ENCODE measurements around the gene ADPRHL1.
"Not testable (repeated sequence)": the region's sequence is repeated elsewhere in the genome, so short reads cannot be mapped to it uniquely, and the experiment has no call there.

ADPRHL1 gene

DNA sequence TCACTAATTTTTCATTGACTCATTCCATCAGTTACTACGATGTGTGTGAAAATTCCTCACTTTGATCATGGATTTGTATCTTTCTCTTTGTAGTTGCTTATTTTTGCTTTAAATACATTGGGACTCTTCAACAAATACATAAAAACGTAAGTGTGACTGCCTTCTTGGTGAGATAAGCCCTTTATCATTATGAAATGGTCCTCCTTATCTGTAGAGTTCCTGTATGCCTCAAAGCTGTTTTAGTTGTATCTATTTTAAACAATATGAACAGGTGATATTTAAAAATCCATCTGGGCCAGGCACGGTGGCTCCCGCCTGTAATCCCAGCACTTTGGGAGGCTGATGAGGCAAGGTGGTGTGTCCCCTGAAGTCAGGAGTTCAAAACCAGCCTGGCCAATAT, 25.9 kb upstream of the ADPRHL1 start:
- DNase-seq (ENCODE audit: low read depth, low spot score), result no peak

DNA sequence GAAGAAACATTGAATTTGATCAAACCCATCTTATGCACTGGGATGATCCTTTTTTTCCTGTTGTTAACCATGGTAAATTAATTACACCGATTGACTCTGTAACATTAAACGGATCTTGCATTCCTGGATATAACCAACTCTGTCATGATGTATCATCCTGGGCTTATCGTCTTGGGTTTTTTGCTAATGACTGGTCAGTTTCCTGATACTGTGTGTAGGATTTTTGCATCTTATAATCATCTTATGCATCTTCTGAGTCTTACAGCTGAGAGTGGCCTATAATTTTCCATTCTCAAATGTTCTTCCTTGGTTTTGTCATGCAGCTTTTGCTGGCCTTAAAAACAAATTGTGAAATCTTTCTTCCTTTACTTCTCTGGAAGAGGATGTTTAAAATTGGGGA, 24.4 kb upstream of the ADPRHL1 start:
- DNase-seq (ENCODE audit: low read depth, low spot score), result no peak

DNA sequence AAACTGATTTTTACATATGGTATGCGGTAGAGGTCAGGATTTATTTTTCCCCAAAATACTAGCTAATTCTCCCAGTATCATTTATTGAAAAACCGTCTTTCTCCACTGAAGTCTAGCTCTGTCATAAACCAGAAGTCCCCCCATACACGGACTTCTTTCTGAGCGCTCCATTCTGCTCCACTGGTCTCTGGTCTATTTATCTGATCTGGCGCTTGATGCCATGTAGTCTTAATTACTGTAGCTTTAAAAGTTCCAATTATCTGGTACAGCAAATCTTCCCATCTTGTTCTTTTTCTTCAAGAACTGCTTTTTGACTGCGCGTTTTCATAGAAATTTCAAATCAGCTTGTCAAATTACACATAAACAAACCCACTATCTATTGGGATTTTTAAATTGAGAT, 23.5 kb upstream of the ADPRHL1 start:
- DNase-seq (ENCODE audit: low read depth, low spot score), result no peak

DNA sequence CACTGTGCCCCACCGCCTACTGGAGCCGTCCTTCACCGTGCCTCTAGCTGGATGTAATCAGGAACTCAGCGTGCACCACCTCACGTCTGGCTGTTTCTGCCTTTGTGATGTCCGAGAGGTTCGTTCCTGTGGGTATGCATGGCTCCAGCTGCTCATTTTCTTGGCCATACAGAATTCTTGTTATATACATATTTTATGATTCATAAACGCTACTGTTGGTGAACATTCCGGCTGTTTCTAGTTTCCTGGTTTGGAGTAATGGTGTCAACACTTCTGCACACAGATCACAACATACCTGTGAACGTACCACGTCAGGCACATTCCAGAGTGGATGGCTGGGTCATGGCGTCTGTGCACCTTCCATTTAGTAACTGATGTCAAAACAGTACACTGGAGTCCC, 22.6 kb upstream of the ADPRHL1 start:
- DNase-seq (ENCODE audit: low read depth, low spot score), result no peak

DNA sequence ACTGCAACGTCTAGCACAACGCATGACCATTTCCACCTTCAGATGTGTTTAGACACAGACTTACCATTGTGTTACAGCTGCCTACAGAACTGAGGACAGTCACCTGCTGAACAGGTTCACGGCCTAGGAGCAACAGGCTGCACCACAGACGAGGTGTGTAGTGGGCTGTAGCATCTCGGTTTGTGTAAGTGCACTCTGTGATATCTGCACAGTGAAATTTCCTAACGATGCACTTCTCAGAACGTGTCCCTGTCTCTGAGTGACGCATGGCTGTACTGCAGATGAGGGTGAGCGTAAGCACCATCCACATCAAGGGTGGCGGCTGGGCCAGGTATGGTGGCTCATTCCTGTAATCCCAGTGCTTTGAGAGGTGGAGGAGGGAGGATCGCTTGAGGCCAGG, 22.0 kb upstream of the ADPRHL1 start:
- no peak for DNase-seq (ENCODE audit: low read depth, low spot score)

DNA sequence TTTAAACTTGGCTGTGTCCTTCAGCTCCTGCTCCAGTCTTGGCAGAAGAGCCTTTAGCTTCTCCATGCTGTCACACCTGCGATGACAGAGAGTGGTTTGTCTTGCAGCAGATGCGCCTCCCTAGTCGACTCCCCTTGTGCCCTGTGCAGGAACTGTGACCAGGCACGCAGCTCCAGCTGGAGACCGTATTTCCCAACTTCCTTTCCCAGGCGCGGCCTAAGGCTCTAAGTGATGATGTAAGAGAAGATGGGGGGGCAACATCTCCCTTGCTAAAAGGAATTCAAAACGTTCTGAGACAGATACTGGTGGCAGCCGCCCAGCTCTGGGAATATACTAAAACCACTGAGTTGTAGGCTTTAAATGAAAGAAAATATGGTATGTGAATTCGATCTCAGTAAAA, 20.9 kb upstream of the ADPRHL1 start:
- DNase-seq (ENCODE audit: low read depth, low spot score), result no peak

DNA sequence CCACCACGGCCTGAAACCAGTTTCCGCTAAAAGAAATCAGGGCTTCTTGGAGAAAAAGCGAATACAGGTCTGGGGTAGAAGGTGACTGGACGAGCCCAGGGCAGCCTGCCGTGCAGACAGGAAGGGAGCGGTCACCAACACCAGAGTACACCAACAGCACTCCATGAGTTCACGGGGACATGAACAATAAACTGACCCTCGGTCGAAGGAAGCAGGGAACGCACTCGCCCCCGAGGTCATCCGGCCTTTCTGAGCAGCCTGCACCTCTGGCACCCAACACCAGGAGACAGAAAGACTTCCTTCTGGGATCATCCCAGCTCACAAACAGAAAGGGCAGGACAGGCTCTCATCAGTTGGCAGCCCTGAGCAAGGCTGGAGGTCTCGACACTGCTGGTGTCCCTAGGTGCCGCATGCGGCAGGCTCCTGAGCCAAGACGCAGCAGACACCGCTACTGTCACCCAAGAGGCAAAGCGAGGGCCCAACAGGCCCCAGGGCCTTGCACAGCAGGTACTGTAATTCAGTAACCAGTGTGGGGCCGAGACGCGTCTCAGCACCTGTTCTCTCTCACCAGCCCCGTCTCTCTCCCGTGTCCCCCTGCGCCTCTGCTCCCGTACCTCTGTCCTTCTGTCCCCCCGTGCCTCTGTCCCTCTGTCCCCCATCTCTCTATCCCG, 19.2 kb upstream of the ADPRHL1 start:
- no peak for DNase-seq (ENCODE audit: low read depth, low spot score)

DNA sequence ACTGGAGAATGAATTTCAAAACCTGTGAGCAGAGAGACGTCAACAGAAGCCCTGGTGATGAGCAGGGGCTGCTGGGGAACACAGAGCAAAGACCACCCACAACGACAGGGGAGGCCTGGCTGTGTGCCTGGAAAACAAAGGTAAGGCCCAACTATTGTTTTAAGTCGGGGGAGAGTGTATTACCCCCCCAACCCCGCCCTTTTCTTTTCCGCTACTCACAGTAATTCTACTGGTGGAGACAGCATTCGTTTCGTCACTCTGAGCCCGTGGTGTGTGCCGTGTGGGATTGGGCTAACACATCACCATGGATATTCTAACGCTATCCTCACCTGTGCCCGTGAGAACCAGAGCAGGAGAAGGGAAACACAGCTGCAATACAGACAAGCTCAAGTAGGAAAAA, 18.6 kb upstream of the ADPRHL1 start:
- DNase-seq (ENCODE audit: low read depth, low spot score), result no peak

DNA sequence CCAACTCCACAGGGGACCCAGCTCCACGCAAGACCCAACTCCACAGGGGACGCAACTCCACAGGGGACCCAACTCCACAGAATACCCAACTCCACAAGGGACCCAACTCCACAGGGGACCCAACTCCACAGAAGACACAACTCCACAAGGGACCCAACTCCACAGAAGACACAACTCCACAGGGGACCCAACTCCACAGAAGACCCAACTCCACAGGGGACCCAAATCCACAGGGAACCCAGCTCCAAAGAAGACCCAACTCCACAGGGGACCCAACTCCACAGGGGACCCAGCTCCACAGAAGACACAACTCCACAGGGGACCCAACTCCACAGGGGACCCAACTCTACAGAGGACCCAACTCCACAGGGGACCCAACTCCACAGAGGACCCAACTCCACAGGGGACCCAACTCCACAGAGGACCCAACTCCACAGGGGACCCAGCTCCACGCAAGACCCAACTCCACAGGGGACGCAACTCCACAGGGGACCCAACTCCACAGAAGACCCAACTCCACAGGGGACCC, 17.4 kb upstream of the ADPRHL1 start:
- not testable (repeated sequence) for DNase-seq (ENCODE audit: low read depth, low spot score)

DNA sequence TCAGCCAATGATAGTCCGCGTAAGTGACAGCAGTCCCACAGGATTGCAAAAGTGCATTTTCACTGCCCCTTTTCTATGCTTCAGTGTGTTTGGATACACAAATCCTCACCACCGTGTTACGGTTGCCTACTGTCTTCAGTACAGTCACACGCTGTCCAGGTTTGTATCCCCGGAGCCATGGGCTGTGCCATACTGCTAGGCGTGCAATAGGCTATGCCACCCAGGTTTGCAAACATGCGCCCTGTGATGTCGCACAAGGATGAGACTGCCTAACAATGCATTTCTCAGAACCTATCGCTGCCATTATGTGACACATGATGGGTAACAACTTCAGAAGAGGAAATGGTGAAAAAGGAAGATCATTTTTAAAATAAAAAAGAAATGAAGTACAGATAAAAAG, 16.8 kb upstream of the ADPRHL1 start:
- no peak for DNase-seq (ENCODE audit: low read depth, low spot score)

DNA sequence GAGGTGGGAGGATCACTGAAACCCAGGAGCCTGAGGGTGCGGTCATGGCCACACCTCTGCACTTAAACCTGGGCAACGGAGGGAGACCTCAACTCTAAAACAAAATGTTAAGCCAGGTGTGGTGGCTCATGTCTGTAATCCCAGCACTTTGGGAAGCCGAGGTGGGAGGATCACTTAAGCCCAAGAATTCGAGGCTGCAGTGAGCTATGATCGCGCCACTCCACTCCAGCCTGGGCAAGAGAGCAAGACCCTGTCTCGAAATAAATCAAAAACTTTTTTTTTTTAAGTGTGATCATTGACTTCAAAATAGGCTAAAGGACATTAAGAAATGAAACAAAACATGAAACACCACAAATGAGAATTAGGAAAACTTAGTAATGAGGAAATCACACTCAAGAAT, 16.3 kb upstream of the ADPRHL1 start:
- DNase-seq (ENCODE audit: low read depth, low spot score), result no peak

DNA sequence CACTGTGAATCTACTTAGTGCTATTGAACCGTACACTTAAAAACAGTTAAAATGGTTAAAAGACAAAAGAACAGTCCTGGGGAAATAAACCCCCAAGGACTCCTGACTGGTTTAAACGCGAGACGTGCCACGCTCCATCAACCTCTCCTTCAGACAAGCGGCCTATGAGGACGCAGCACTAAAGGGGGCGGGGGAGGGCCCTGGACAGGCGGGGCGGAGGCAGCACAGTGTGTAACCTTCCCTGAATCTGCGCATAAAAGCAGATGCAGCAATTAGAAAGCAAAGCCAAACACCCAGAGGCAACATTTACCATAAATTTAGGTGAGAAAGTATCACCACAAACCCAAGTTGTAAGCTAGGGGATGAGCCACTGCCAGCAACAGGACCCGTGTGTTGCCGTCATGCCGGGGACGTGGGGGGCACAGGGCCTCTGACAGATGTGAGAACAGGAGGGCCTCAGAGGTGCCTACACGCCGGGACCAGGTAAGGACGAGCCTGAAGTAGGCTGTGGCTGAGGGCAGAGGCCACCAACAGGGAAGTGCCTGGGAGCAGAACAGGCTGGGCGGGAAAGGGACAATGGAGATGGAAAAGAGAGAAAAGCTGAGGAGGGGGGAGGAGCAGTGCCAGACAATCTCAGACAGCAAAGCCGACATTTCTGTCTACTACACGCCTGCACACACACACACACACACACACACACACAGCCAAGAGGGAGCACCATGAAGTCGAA, 15.3 kb upstream of the ADPRHL1 start:
- no peak for DNase-seq (ENCODE audit: low read depth, low spot score)

DNA sequence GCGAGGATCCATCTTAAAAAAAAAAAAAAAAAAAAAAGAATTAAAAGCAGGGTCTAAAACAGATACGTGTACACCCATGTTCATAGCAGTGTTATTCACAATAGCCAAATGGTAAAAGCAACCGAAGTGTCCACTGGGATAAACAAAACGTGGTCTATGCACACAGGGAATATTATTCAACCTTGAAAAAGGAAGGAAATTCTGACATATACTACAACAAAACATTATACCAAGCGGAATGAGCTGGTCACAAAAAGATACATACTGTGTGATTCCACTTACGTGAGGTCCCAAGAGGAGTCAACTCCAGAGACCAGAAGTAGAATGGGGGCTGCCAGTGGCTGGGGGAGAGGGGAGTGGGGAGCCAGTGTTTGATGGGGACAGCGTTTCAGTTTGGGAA, 14.7 kb upstream of the ADPRHL1 start:
- DNase-seq (ENCODE audit: low read depth, low spot score), result no peak

DNA sequence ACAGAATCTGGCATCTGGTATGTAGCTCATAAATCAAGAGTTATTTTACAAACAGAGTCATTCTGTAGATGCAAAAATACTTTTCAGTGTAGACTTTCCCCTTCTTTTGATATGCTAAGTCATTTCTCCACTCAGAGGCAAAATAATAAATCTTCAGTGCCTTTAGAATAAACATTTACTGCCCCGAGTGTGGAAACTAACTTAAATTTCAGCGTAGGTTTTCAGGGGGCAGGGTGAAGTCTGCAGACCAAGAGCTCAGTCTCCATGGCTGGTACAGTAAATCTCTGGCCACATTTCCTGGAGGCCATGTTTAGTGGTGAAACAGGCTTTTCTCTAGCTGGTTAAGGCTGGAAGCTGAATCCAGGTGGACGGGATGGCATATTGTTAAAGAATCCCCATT, 13.1 kb upstream of the ADPRHL1 start:
- DNase-seq (ENCODE audit: low read depth, low spot score), result no peak

DNA sequence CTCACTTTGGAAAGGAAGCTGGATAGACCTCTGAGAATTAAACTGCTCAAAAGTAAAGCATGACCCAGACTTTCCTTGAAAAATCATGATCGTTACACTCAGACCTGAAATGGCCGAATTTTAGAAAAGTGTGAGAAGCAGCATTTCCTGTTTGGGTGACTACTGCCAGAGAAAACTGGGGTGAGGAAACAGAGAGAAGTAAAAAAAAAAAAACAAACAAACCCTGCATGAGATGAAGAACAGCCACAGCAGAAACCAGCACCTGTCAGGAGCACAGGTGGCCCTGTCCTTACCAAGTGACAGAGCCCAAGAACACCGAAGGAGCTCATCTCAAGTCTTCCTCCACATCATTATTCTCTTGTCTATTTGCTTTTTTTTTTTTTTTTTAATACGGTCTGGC, 12.0 kb upstream of the ADPRHL1 start:
- no peak for DNase-seq (ENCODE audit: low read depth, low spot score)

DNA sequence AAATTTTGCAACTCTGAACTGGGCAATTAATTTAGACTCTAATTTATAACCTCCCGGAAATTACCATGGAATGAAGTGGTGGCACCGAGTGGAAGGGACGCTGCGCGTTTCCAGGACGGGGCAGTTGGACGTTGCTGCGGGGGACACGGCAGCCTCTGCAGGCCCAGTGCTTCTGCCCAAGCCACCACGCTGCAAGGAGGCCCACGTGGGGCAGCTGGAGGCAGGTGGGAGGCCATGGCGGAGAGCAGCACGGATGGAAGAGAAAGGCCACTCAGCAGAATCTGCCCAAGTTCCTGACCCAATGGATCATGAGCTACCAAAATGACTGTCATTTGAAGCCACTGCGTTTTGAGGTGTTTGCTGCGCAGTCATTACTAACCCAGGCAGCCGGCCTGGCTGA, 11.2 kb upstream of the ADPRHL1 start:
- no peak for DNase-seq (ENCODE audit: low read depth, low spot score)

DNA sequence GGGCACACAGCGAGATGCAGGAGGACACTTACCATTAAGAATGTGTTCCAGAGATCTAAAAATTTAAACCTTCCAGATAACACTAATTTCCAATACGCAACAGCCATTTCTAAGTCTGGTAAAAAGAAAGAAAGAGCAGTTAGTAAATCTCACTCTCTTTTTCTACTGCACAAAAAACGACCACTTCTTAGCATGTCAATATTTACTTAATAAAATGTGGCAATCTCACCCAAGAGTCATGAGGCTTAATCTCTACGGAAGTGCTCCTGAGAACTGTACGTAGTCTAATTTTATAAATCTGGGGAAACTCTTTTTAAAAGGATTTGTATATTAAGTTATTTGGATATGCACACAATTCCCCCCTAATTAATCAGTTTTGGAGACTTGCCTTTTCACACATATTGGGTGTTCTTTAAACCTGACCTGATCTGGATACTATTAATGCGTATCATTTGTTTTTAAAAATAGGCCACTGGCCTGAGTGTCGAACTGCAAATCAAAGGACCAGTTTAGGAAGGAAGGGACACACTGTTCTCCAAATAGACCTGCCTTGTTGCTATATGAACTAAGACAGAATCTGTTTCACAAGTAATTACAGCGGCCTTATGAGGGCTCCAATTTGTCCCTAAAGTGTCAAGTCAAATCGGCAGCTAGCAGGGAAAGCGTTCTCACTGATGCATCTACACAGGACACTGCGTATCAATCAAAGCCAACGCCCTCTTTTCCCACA, 7.9 kb upstream of the ADPRHL1 start:
- DNase-seq (ENCODE audit: low read depth, low spot score), result no peak

DNA sequence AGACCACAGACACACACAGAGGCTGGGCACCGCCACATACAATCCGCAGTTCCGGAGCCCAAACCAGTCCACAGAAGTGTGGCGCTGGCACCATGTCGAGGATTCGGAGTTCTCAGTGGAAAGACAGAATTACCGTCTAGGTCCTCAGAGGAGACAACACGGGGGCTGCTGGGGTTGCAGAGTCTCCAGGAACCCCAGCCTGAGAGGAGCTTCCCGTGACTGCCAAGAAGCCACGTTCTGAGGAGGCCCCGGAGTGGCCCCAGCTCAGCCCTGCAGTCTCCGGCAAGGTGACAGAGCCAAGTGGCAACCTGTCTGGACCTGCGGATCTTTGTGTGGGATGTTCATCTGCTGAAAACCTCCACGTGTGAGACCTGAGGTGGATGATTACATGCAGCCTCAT, 7.3 kb upstream of the ADPRHL1 start:
- DNase-seq (ENCODE audit: low read depth, low spot score), result no peak

DNA sequence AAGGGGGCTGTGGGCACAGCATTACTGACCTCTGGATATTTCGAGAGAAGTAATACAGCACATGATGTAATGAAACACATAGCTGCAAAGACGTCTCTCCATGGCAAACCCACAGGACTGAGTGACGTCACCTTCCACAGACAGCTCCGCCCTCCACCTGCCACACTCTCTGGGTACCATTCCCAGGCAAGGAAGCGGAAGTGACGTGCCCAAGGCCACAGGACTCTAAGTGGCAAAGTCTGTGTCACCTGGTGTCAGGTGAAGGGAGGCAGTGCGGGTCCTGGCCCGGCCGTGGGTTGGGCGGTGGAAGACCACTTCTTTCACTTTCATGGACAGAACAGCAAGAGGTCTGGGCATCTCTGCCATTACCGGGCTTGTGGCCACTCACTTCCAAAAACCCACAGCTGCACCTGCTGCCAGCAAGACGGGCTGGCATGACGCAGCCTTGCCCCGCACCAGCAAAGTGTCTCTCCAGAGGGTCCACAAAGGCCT, 6.8 kb upstream of the ADPRHL1 start:
- no peak for DNase-seq (ENCODE audit: low read depth, low spot score)

DNA sequence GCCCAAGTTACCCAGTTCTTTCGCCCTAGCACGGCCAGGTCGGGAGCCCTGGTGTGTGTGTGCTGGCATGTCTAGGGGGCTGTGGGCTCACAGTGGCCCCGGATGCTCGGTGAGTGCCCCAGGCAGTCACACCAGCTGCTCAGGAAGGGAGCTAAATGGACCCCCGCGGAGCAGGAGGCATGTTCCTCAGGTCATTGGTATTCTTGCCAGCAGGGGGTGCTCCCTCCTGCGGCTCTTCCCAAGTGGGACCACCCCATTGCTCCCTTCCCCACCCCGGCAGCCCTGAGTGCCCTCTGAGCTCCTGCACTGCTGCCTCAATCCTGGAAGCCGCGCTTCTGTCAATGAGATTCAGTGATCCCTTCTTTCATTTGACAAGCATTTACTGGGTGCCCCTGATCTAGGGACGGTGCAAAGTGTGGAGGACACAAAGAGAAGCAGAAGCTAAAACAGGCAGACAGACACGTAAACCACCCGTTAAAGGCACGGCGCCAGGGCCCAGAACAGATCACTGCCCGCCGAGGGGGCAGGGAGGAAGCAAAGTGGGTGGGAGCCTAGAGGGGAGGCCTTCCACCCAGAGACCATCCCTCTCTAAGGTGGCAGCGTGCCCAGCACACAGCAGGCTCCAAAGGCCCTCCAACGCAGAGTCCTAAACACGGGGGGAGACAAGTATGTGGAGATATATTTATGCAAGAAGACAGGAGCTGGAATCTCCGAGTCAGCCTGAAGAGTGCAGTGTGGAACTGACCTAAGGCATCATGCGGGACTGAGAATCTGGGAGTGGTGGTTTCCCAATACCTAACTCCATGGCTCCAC, 5.2 kb upstream of the ADPRHL1 start:
- DNase-seq (ENCODE audit: low read depth, low spot score), result no peak

DNA sequence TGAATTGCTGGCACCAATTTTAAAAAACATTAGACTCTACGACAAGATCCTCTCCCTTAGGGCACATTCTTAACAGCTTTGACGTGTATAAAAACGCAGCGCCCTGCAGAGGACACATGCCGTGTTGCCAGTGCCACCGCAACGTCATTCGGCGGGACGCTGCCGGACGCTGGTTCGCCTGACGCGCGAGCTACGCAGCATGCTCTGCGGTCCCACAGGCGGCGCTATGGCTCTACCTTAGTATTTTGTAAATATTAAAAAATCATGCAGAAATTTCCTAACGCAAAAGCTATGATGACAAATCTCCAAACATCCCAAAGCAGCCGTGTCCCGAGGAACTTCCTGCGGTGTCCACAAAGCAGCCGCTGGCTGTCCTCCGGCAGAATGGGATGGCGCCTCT, 4.2 kb upstream of the ADPRHL1 start:
- no peak for DNase-seq (ENCODE audit: low read depth, low spot score)

Measured in iPS DF 19.7 (cell line).